ENCODE measurements around the gene HILPDA. TPM values are rescaled to one million over a fixed set of nuclear protein-coding genes. Genes with fewer than 3 reads are reported as not detected.

The HILPDA gene
- total RNA-seq, 1 experiment from 2014 or later: 7.7 TPM

GRCh38 chr7:128421384-128421783 is 34.3 kb upstream of the HILPDA start:
- H3K4me3 ChIP-seq: no peak overlapping the region
- H3K36me3 ChIP-seq: no peaks in the 10 kb centered on the region
- H3K9me3 ChIP-seq (replicated peaks): no peaks in the 10 kb centered on the region
- no peaks in the 10 kb centered on the region for H3K27me3 ChIP-seq (replicated peaks)
- H3K27ac ChIP-seq: no peak overlapping the region
- no peaks in the 10 kb centered on the region for H3K4me1 ChIP-seq (replicated peaks)
- no peak for DNase-seq (ENCODE audit: low read depth in 1 of 2, low spot score in 2 of 2)

GRCh38 chr7:128422037-128422436 is 33.6 kb upstream of the HILPDA start:
- Histone ChIP-seq H3K4me3 (no peak overlapping the region), H3K27me3 (replicated peaks) (no peaks in the 10 kb centered on the region), H3K27ac (no peak overlapping the region), H3K9me3 (replicated peaks) (no peaks in the 10 kb centered on the region), H3K36me3 (no peaks in the 10 kb centered on the region), H3K4me1 (replicated peaks) (no peaks in the 10 kb centered on the region)
- no peak for DNase-seq (ENCODE audit: low read depth in 1 of 2, low spot score in 2 of 2)

DNA sequence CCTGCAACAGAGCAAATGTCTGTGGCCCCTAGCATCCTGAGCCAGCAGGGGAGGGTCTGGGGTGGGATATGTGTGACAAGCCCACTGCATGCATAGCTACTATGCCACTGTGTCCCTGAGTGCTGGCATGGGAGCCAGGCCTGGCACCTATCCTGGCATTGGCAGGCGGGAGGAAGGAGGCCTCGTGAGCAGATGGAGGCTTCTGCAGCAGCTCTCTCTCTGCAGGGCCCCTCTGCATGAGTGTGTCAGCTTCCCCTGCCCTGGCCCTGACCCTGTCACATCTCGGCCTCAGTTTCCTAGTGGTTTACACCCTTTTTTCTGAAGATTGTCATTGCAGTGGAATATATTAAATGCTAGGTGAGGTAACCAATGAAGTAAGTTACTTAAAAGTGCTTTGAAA is 32.8 kb upstream of the HILPDA start:
- H3K4me1 ChIP-seq (replicated peaks): no peaks in the 10 kb centered on the region
- no peaks in the 10 kb centered on the region for H3K9me3 ChIP-seq (replicated peaks)
- H3K4me3 ChIP-seq: no peak overlapping the region
- H3K27ac ChIP-seq: no peak overlapping the region
- H3K36me3 ChIP-seq: no peaks in the 10 kb centered on the region
- H3K27me3 ChIP-seq (replicated peaks): no peaks in the 10 kb centered on the region
- DNase-seq (ENCODE audit: low read depth in 1 of 2, low spot score in 2 of 2): no peak

GRCh38 chr7:128424686-128425275 is 30.9 kb upstream of the HILPDA start:
- no peaks in the 10 kb centered on the region for H3K9me3 ChIP-seq (replicated peaks)
- no peaks in the 10 kb centered on the region for H3K27me3 ChIP-seq (replicated peaks)
- no peaks in the 10 kb centered on the region for H3K4me1 ChIP-seq (replicated peaks)
- no peak overlapping the region for H3K27ac ChIP-seq
- no peak overlapping the region for H3K4me3 ChIP-seq
- no peak for DNase-seq (ENCODE audit: low read depth in 1 of 2, low spot score in 2 of 2)
- no peaks in the 10 kb centered on the region for H3K36me3 ChIP-seq

- Histone ChIP-seq H3K4me3 (no peak overlapping the region), H3K36me3 (no peaks in the 10 kb centered on the region), H3K9me3 (replicated peaks) (no peaks in the 10 kb centered on the region), H3K27me3 (replicated peaks) (no peaks in the 10 kb centered on the region), H3K4me1 (replicated peaks) (peaks cover 6% of the 10 kb centered on the region), H3K27ac (no peak overlapping the region)
- DNase-seq (ENCODE audit: low read depth in 1 of 2, low spot score in 2 of 2): peak; percentile 53 to 65
Measured at GRCh38 chr7:128425850-128426249, 29.8 kb upstream of the HILPDA start.

- Histone ChIP-seq H3K4me3 (no peak overlapping the region), H3K27ac (no peak overlapping the region)
- DNase-seq (ENCODE audit: low read depth in 1 of 2, low spot score in 2 of 2): peak in 1 of 2 experiments; percentile 44
Measured at GRCh38 chr7:128427289-128427891, 28.3 kb upstream of the HILPDA start.

DNA sequence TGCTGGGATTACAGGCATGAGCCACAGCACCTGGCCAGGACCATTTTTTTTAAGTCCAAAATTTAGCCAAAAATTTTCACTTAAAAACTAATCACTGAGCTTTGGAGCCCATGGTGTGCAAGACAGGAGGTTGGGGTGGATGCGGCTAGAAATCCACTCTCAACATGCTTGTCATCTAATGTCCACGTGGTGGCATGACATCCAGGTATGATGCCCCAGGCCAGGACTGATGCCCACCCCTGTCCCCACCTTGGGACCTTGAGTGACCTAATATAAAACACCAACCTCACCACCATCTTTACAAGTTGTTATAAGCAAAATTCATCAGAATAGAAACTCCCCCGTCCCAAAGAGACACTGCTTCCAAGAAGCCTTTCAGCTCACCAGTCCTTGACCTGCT is 25.5 kb upstream of the HILPDA start:
- no peak for DNase-seq (ENCODE audit: low read depth in 1 of 2, low spot score in 2 of 2)
- peaks cover 43% of the 10 kb centered on the region for H3K4me1 ChIP-seq (replicated peaks)
- H3K27me3 ChIP-seq (replicated peaks): no peaks in the 10 kb centered on the region
- H3K9me3 ChIP-seq (replicated peaks): no peaks in the 10 kb centered on the region
- no peaks in the 10 kb centered on the region for H3K36me3 ChIP-seq
- H3K27ac ChIP-seq: no peak overlapping the region
- no peak overlapping the region for H3K4me3 ChIP-seq

More at GRCh38 chr7:128427289-128427891, 28.3 kb upstream of the HILPDA start:
- peaks cover 19% of the 10 kb centered on the region for H3K4me1 ChIP-seq (replicated peaks)
- H3K9me3 ChIP-seq (replicated peaks): no peaks in the 10 kb centered on the region
- H3K27me3 ChIP-seq (replicated peaks): no peaks in the 10 kb centered on the region
- H3K36me3 ChIP-seq: no peaks in the 10 kb centered on the region

GRCh38 chr7:128431221-128431620 is 24.5 kb upstream of the HILPDA start:
- Histone ChIP-seq H3K27ac (no peak overlapping the region), H3K27me3 (replicated peaks) (no peaks in the 10 kb centered on the region), H3K4me1 (replicated peaks) (peaks cover 43% of the 10 kb centered on the region), H3K9me3 (replicated peaks) (no peaks in the 10 kb centered on the region), H3K36me3 (no peaks in the 10 kb centered on the region), H3K4me3 (no peak overlapping the region)
- DNase-seq (ENCODE audit: low read depth in 1 of 2, low spot score in 2 of 2): peak; percentile 75 to 90

GRCh38 chr7:128431754-128432153 is 23.9 kb upstream of the HILPDA start:
- H3K9me3 ChIP-seq (replicated peaks): no peaks in the 10 kb centered on the region
- H3K27me3 ChIP-seq (replicated peaks): no peaks in the 10 kb centered on the region
- no peaks in the 10 kb centered on the region for H3K36me3 ChIP-seq
- peaks cover 43% of the 10 kb centered on the region for H3K4me1 ChIP-seq (replicated peaks)
- H3K4me3 ChIP-seq: no peak overlapping the region
- no peak overlapping the region for H3K27ac ChIP-seq
- no peak for DNase-seq (ENCODE audit: low read depth in 1 of 2, low spot score in 2 of 2)

GRCh38 chr7:128434413-128435326 is 21.0 kb upstream of the HILPDA start:
- Histone ChIP-seq H3K27ac (no peak overlapping the region), H3K4me1 (replicated peaks) (peaks cover 43% of the 10 kb centered on the region), H3K9me3 (replicated peaks) (no peaks in the 10 kb centered on the region), H3K36me3 (no peaks in the 10 kb centered on the region), H3K4me3 (no peak overlapping the region), H3K27me3 (replicated peaks) (no peaks in the 10 kb centered on the region)
- no peak for DNase-seq (ENCODE audit: low read depth in 1 of 2, low spot score in 2 of 2)

DNA sequence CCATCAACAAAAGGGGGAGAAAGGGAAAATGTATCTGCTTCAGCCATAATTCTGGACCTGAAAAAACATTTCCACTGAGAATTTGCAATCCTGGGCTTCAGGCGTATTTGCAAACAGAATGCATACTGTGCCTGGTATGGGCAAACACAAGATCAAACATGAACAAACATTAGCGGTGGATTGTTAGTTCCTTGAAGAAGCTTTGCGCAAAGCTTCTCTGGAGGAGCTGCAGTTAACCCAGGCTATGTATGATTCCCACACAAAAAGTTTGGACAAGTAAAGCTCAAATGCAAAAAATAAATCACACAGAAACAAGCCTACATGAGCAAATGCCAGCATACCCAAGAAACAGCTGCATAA is 20.4 kb upstream of the HILPDA start:
- H3K9me3 ChIP-seq (replicated peaks): no peaks in the 10 kb centered on the region
- no peaks in the 10 kb centered on the region for H3K27me3 ChIP-seq (replicated peaks)
- no peak overlapping the region for H3K27ac ChIP-seq
- H3K4me3 ChIP-seq: no peak overlapping the region
- H3K4me1 ChIP-seq (replicated peaks): peaks cover 43% of the 10 kb centered on the region
- DNase-seq (ENCODE audit: low read depth in 1 of 2, low spot score in 2 of 2): no peak
- H3K36me3 ChIP-seq: no peaks in the 10 kb centered on the region

DNA sequence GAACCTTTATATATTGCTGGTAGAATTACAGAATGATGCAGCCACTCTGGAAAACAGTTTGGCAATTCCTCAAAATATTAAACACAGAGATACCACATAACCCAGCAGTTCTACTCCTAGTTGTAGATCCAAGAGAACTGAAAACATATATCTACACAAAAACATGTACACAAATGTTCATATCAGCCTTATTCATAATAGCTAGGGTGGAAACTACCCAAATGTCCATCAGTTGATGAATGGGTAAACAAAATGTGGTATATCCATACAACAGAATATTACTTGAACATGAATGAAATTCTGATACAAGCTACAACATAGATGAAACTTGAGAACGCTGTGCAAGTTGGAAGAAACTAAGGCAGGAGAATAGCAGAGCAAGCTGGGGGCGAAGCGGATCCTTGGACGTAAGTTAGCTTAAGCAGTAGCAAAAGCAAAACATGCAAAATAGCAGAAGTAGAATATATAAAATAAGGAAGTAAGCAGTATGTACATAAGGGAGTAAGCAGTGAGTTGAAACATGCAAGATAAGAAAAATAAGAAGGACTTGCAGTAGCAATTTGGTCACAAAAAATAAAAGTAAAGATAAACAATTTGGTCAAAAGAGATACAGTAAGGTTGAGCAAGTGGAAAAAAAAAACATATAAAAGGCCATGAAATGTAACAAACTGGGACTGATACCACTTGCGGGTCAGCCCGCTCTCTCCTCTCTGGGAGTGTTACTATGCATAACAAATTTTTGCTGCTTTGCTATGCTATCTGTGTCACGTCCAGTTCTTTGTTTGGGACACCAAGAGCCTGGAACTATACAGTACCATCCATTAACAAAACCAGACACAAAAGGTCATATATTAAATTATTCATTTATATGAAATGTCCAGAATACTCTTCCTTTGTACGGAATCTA is 18.0 kb upstream of the HILPDA start:
- peaks cover 21% of the 10 kb centered on the region for H3K4me1 ChIP-seq (replicated peaks)
- H3K4me3 ChIP-seq: no peak overlapping the region
- no peak for DNase-seq (ENCODE audit: low read depth in 1 of 2, low spot score in 2 of 2)
- no peaks in the 10 kb centered on the region for H3K27me3 ChIP-seq (replicated peaks)
- H3K9me3 ChIP-seq (replicated peaks): no peaks in the 10 kb centered on the region
- no peak overlapping the region for H3K27ac ChIP-seq
- no peaks in the 10 kb centered on the region for H3K36me3 ChIP-seq

GRCh38 chr7:128442356-128442755 is 13.3 kb upstream of the HILPDA start:
- DNase-seq (ENCODE audit: low read depth in 1 of 2, low spot score in 2 of 2): no peak
- Histone ChIP-seq H3K27ac (no peak overlapping the region), H3K4me3 (no peak overlapping the region), H3K36me3 (no peaks in the 10 kb centered on the region), H3K4me1 (replicated peaks) (no peaks in the 10 kb centered on the region), H3K9me3 (replicated peaks) (no peaks in the 10 kb centered on the region), H3K27me3 (replicated peaks) (no peaks in the 10 kb centered on the region)

All from SJSA1 (cell line).